ENCODE results near the gene TCEA2. TPM values are rescaled to one million over a fixed set of nuclear protein-coding genes. Genes with fewer than 3 reads are reported as not detected.
A peak's percentile ranks its signal among the peaks of the same experiment; 100 is the strongest.

The TCEA2 gene
- total and polyA plus RNA-seq, 2 of the 13 experiments (the other 11 are each of a cell fraction or from before 2014, with no cell fraction given): 28.1 to 33.7 TPM

GRCh38 chr20:64043768-64044167 is 19.2 kb upstream of the TCEA2 start:
- Histone ChIP-seq H3K4me1 (ENCODE audit: insufficient read depth, low read length) (peaks cover 65% of the 10 kb centered on the region), H3K27me3 (ENCODE audit: control insufficient read depth in 1 of 2, insufficient read depth in 2 of 2, low read length in 2 of 2) (no peaks in the 10 kb centered on the region), H3K4me2 (ENCODE audit: low read depth, low read length) (no peak overlapping the region), H4K20me1 (ENCODE audit: insufficient read depth, low read length) (no peaks in the 10 kb centered on the region), H3K9me3 (ENCODE audit: low read length) (no peaks in the 10 kb centered on the region), H3K4me3 (replicated peaks in 1 of 3; ENCODE audit: insufficient read depth in 1 of 3, low read depth in 2 of 3, low read length in 3 of 3) (no peak overlapping the region), H2AFZ (ENCODE audit: low read length) (no peak overlapping the region), H3K27ac (ENCODE audit: extremely low read length, insufficient read depth, low read length) (no peak overlapping the region), H3K9ac (ENCODE audit: insufficient read depth, low read depth, low read length) (no peak overlapping the region), H3K36me3 (replicated peaks in 1 of 2; ENCODE audit: control insufficient read depth in 1 of 2, insufficient read depth in 2 of 2, low read length in 2 of 2) (no peaks in the 10 kb centered on the region), H3K79me2 (ENCODE audit: insufficient read depth, low read length) (peaks cover 3% of the 10 kb centered on the region)
- ChIA-PET POLR2A (interaction anchor here (0.7 to 10.1 kb wide), 5 partner anchors 8 to 75 kb away, joined by 3 to 252 read pairs (median 12); partner anchors contain the start of genes C20orf204, SAMD10 and SOX18), CTCF (ENCODE audit: low intra/inter-chr PET ratio, low total read pairs) (no interaction called here)
- DNase-seq (ENCODE audit: low spot score) (no peak), ATAC-seq (no peak), FAIRE-seq (peak; percentile 51)
- WGBS (ENCODE audit: low lambda C conversion rate): 71% methylated on average over 9 of the region's 9 CpGs
- no TSS peak for BruUV-seq (replicated peaks)
- in situ Hi-C loops (cut with HindIII; ENCODE audit: extremely low pct_ligation_motif_present, low pct_unique_long_range_greater_than_20kb) (no loop called here), intact Hi-C loops (cut with micrococcal nuclease; ENCODE audit: unreplicated experiment) (no loop called here)
- no peak for TF ChIP-seq NCOA2 (CRISPR knock-in tag; IDR thresholded peaks at IDR 0.05)

GRCh38 chr20:64044484-64045247 is 18.3 kb upstream of the TCEA2 start:
- FAIRE-seq (no peak), DNase-seq (ENCODE audit: low spot score) (no peak), ATAC-seq (no peak; the same call in 2 of the 3 replicates)
- Histone ChIP-seq H4K20me1 (ENCODE audit: insufficient read depth, low read length) (no peaks in the 10 kb centered on the region), H2AFZ (ENCODE audit: low read length) (no peak overlapping the region), H3K4me3 (replicated peaks in 1 of 3; ENCODE audit: insufficient read depth in 1 of 3, low read depth in 2 of 3, low read length in 3 of 3) (peak overlapping the region in 1 of 3 experiments; percentile 45; a peak in 1 of 6 replicates), H3K79me2 (ENCODE audit: insufficient read depth, low read length) (peaks cover 4% of the 10 kb centered on the region), H3K9me3 (ENCODE audit: low read length) (no peaks in the 10 kb centered on the region), H3K36me3 (replicated peaks in 1 of 2; ENCODE audit: control insufficient read depth in 1 of 2, insufficient read depth in 2 of 2, low read length in 2 of 2) (no peaks in the 10 kb centered on the region), H3K27ac (ENCODE audit: extremely low read length, insufficient read depth, low read length) (no peak overlapping the region), H3K4me1 (ENCODE audit: insufficient read depth, low read length) (peaks cover 56% of the 10 kb centered on the region), H3K4me2 (ENCODE audit: low read depth, low read length) (peak overlapping the region; percentile 56), H3K27me3 (ENCODE audit: control insufficient read depth in 1 of 2, insufficient read depth in 2 of 2, low read length in 2 of 2) (no peaks in the 10 kb centered on the region), H3K9ac (ENCODE audit: insufficient read depth, low read depth, low read length) (no peak overlapping the region)
- BruUV-seq (replicated peaks): no TSS peak
- intact Hi-C loops (cut with micrococcal nuclease; ENCODE audit: unreplicated experiment): no loop called here
- POLR2A ChIA-PET: interaction anchor here (0.7 to 10.1 kb wide), 5 partner anchors 9 to 76 kb away, joined by 3 to 252 read pairs (median 12); partner anchors contain the start of genes C20orf204, SAMD10 and SOX18
- CTCF ChIA-PET (ENCODE audit: low intra/inter-chr PET ratio, low total read pairs): no interaction called here
- in situ Hi-C loops (cut with HindIII; ENCODE audit: extremely low pct_ligation_motif_present, low pct_unique_long_range_greater_than_20kb): no loop called here
- WGBS (ENCODE audit: low lambda C conversion rate): 39% methylated on average over 13 of the region's 14 CpGs
- TF ChIP-seq UBTF (CRISPR knock-in tag; IDR thresholded peaks at IDR 0.05): peak; percentile 23; the same call in 1 of the 2 replicates
- 0 out of 2 replicates have a peak, but pooled peaks have one; percentile 39 for TF ChIP-seq HNRNPL (IDR thresholded peaks at IDR 0.05; ENCODE audit: low read depth, low read length)
- TF ChIP-seq TCF7L2 (IDR thresholded peaks at IDR 0.05; ENCODE audit: low read depth, low read length): no peak
- no peak for TF ChIP-seq CREB1 (IDR thresholded peaks at IDR 0.05)
- TF ChIP-seq CREB1 (CRISPR knock-in tag; IDR thresholded peaks at IDR 0.05): no peak
- 0 out of 2 replicates have a peak, but pooled peaks have one; percentile 11 for TF ChIP-seq GABPB1 (CRISPR knock-in tag; IDR thresholded peaks at IDR 0.05)
- TF ChIP-seq MXI1 (IDR thresholded peaks at IDR 0.05; ENCODE audit: borderline replicate concordance, low read depth, low read length): 0 out of 3 replicates have a peak, but pooled peaks have one; percentile 16
- TF ChIP-seq IKZF4 (CRISPR knock-in tag; IDR thresholded peaks at IDR 0.05; ENCODE audit: borderline replicate concordance, low read depth, not compliant biosample characterization): no peak
- TF ChIP-seq EED (CRISPR knock-in tag; IDR thresholded peaks at IDR 0.05): 0 out of 2 replicates have a peak, but pooled peaks have one; percentile 13
- 0 out of 2 replicates have a peak, but pooled peaks have one; percentile 26 for TF ChIP-seq MAFF (IDR thresholded peaks at IDR 0.05; ENCODE audit: low read depth, low read length)
- no peak for TF ChIP-seq NFIC (IDR thresholded peaks at IDR 0.05; ENCODE audit: low read length)
- TF ChIP-seq JDP2 (CRISPR knock-in tag; IDR thresholded peaks at IDR 0.05; ENCODE audit: borderline replicate concordance): no peak
- no peak for TF ChIP-seq WIZ (CRISPR knock-in tag; IDR thresholded peaks at IDR 0.05)
- TF ChIP-seq BCL6 (CRISPR knock-in tag; IDR thresholded peaks at IDR 0.05): no peak
- TF ChIP-seq ZNF766 (CRISPR knock-in tag; IDR thresholded peaks at IDR 0.05; ENCODE audit: borderline replicate concordance): no peak
- TF ChIP-seq ZNF547 (CRISPR knock-in tag; IDR thresholded peaks at IDR 0.05): 0 out of 2 replicates have a peak, but pooled peaks have one; percentile 40
